Upper lobe of left lung (tissue), 4 donors: ENCODE data around the gene WDPCP.
"Not testable (repeated sequence)": the region's sequence is repeated elsewhere in the genome, so short reads cannot be mapped to it uniquely, and the experiment has no call there.

Source experiments
- CTCF ChIP-seq, 6 experiments: fragments of 450-650 bp in 4 of 6; fragments of 200-600 bp in 2 of 6; sonication (generic) in 2 of 6; IDR thresholded peaks; one replicate each; pipeline ENCODE4 v1.5.1; 2016 to 2019; ENCODE audit warnings: antibody characterized with exemption in 6 of 6
- EP300 ChIP-seq, 4 donors: sonication (generic); formaldehyde crosslinking; IDR thresholded peaks; one replicate each; pipeline ENCODE4 v1.5.1; 2017; ENCODE audit warnings: antibody characterized with exemption in 4 of 4, control low read depth in 2 of 4
- POLR2A ChIP-seq, 4 donors: fragments of 450-650 bp; IDR thresholded peaks; one replicate each; pipeline ENCODE4 v1.5.1; 2016 to 2017; ENCODE audit warnings: antibody characterized with exemption in 4 of 4, mild to moderate bottlenecking in 2 of 4

GRCh38 chr2:63558922-63559321 is 29.4 kb downstream of the WDPCP start:
- not testable (repeated sequence) for TF ChIP-seq POLR2A, EP300, CTCF (IDR thresholded peaks at IDR 0.05)
